C4-2B (cell line): ENCODE measurements around the gene HES7.
A peak's percentile ranks its signal among the peaks of the same experiment; 100 is the strongest.

Source experiments
- CTCF ChIP-seq: fragments of 450-650 bp; conservative IDR thresholded peaks from 2 replicates; pipeline ENCODE4 v1.5.1; 2017; ENCODE audit warnings: mild to moderate bottlenecking
- ZFX ChIP-seq: fragments of 450-650 bp; IDR thresholded peaks from 2 replicates; pipeline ENCODE4 v1.6.1; 2017

- TF ChIP-seq CTCF = no peak
- peak; percentile 74; the same call in 1 of the 2 replicates for TF ChIP-seq ZFX
Measured at GRCh38 chr17:8162233-8162996, 38.5 kb upstream of the HES7 start, which contains the start of gene VAMP2.
